HPDE6-E6E7 (cell line): Measurements from ENCODE around the gene SYNE1.

Experiments used
- DNase-seq: peaks from one replicate; pipeline ENCODE4 v3.0.0; 2011; ENCODE audit warnings: missing footprints; ENCODE audit errors: extremely low spot score

The SYNE1 gene

DNA sequence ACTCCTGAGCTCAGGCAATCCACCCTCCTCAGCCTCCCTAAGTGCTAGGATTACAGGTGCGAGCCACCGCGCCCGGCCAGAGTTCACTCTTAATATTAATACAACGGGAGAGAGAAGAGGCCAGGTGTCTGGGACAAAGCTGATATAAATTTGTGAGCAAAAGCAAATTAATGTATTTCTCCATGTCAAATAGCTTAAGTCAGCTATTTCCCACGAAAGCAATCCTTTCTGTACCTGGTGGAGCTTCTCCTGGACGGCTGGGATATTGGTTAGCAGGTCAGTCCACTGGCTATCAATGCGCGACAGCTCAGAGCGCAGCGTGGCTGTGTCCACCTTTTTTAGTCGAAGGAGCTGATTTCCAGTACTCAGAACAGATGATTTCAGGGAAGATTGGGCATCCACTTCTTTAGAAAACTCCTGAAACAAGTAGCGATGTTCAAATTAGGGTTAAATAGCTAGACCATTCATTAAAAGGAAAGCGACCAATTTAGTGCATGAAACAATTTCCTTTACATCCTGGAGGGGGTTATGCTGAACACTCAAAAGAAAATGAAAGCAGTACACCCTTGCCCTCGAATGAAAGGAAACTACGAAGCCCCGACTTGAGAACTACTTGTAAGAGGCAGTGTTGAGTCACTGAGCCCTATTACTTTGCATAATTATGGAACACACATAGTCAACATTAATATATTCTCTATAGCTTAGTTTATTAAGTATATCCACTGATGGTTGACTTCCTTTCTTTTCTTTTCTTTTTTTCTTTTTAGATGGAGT is 403.4 kb downstream of the SYNE1 start:
- no peak for DNase-seq

GRCh38 chr6:152232501-152233151 is 404.5 kb downstream of the SYNE1 start:
- DNase-seq = no peak

DNA sequence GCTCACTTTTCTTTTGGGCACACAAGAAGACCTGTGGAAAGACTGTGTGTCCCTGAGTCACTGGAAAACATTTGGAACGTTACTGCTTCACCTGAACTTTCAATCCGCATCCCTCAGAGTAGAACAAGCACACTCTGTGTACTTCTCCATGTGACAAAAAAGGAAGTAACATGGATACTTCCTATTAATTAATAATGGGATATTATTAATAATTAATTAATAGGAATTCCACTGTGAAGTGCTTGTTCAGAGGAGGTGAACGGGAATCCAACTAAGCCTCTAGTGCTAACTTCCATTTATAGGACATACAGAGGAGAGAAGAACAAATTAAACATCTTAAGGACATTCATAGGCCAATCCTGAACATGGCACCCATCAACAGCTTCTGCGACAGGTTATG is 407.8 kb downstream of the SYNE1 start:
- no peak for DNase-seq

DNA sequence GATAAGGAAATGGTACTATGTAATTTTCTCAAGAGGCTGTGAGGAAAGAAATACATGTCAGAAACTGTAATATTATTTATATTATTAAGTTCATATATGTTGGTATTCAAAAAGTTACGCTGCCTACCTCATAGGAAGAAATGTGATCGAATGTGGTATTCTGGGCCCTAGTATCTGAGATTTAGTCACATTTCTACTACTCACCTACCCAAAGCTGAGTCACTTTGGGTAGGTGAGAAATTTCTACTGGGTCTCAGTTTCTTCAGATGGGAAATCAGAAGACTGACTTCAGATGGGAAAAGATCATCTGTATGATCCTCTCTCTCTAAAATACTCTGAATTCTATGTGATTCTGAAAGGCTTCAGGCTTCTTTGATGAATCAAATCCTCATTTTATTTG is 411.0 kb downstream of the SYNE1 start:
- DNase-seq = no peak

- DNase-seq = no peak
Measured at GRCh38 chr6:152225241-152225934, 411.8 kb downstream of the SYNE1 start.

DNA sequence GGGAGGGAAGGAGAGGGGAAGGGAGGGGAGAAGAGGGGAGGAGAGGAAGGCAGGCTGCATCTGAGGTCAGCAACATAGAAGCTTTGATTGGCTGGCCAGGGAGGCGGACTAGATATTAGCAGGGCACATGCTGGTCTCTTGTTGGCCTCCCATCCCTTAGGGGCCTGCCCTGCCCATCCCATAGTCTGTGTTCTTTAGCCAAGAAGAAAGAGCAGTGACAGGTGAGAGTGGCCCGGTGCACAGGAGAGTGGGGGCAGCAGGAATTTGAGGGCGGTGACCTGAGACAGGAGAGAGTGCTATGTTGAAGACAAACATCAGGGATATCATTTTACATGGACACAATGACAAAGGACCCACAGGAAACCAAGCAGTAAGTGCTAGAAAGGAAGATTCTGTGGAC is 413.5 kb downstream of the SYNE1 start:
- DNase-seq = no peak

- no peak for DNase-seq
Measured at GRCh38 chr6:152221806-152222628, 415.1 kb downstream of the SYNE1 start.

DNA sequence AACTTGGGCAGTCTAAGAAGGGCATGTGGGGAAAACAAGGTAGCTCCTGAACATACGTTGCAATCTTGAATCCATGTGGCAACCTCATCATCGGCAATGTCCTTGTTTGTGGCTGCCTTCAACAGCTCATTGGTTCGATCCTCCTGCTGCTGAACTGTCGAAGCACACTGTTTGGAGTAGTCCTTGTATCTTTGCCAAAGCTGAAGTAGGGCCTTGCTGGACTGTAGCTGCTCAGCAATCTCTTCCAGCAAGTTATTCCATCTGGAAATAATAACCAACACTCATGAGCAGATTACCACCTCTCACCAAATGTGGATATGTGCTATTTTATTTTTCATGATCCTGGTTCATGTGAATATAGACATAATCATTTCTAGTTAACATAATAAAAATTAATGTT is 416.4 kb downstream of the SYNE1 start:
- DNase-seq = no peak

DNA sequence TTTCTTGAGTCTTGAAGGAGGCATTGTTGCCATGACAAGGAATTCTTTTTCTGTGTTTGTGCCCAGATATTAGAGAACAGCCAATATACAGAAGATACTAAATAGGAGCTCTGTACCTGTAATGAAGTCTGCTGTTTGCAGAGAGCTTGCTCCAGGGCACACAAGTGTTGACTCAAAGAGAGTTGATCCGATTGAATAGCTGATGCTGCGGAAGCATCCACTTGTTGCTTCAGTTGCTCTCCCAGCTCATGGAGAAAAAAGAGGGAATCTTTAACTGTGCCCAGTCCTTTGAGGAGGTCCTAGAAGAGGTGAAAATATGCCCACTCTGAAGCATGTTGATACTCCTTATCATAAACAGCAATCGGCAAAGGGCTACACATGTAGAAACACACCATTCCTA is 418.3 kb downstream of the SYNE1 start:
- DNase-seq = no peak

DNA sequence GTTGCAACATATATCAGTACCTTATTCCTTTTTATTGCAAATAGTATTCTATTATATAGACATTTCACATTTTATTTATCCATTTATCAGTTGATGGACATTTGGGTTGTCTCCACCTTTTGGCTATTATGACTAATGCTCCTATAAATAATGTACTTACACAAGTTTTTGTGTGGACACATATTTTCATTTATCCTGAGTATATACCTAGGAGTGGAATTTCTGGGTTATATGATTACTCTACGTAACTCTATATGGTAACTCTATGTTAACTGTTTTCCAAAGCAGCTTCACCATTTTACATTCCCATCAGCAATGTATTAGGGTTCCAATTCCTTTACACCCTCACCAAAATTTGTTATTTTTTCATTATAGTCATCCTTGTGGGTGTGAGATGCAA is 424.7 kb downstream of the SYNE1 start:
- no peak for DNase-seq

DNA sequence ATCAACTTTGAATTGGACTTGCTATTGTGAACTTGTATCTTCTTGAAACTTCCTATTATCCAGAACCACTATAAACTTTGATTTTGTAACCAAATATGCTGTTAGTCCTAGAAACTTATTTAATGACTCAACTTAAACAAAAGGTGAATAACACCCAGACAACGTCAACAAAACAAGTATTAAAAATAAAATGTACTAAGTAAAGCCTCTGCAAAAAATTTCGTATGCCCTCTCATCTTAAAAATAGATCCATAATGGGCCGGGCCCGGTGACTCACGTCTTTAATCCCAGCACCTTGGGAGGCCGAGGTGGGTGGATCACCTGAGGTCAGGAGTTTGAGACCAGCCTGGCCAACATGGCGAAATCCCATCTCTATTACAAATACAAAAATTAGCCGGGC is 428.0 kb downstream of the SYNE1 start:
- DNase-seq = no peak

DNA sequence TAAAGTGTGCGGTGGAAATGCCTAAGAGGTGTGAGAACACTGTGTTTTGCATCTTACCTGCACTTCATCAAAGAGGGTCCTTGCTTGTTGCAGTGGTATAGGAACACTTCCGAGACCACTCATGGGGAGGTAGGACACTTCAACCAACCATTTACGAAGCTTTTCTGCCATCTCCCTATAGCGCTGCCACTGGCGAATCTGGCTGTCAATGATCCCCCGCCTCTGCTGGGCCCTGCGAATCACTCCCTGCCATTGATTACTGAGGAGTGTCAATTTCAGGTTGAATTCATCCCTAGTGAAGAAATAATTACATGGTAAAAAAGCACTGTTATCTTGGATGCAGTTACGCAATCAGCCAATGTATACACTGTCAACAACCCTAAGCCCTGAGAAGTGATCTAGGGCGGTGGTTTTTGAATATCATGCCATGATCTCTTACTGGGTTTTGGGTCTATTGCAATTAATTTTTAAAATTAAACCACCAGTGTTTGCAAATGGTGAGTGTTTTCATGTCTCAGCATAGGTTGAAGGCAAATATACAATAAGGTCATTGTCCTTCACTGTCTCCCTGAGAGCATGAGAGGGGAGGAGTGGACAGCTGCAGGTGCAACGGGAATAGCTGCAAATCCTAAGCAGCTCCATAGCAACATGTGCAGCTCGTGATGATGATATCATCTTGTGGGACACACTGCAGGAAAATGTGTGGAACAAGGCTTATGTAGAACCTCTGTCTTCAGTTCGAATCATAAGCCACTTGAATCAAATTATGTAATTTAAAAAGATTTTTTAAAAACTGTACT is 429.0 kb downstream of the SYNE1 start:
- DNase-seq = no peak

- DNase-seq = no peak
Measured at GRCh38 chr6:152206072-152206818, 430.9 kb downstream of the SYNE1 start.

GRCh38 chr6:152204591-152204990 is 432.6 kb downstream of the SYNE1 start:
- DNase-seq = no peak

GRCh38 chr6:152201120-152201519 is 436.0 kb downstream of the SYNE1 start:
- no peak for DNase-seq

DNA sequence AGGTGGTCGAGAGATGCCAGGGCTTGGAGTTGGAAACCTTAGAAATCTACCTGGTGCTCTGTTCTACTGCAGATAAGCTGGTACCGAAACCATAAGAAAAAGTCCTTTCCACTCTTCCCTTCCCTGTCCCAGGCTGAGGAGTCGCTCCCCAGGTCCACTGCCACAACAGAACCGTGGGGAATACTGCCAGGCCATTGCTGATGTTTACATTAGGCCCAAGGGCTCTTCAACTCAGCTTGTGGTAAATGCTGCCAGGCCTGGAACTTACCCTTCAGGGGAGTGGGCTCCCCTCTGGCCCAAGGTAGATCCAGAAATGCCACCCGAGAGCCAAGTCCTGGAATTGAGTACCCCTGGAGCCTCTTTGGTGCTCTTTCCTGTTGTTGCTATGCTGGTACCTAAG is 441.3 kb downstream of the SYNE1 start:
- DNase-seq = no peak

DNA sequence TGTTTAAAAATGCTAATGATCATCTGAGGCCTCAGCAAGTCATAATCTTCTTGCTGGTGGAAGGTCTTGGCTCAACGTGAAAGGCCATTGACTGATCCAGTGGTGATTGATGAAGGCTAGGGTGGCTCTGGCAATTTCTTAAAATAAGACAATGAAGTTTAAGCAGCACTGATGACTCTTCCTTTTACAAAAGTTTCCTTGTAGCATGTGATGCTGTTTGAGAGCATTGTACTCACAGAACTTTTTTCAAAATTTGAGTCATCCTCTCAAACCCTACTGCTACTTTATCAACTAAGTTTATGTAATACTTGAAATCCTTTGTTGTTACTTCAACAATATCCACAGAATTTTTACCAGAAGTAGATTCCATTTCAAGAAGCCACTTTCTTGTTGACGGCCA is 447.4 kb downstream of the SYNE1 start:
- no peak for DNase-seq

GRCh38 chr6:152188011-152188410 is 449.2 kb downstream of the SYNE1 start:
- DNase-seq = no peak

DNA sequence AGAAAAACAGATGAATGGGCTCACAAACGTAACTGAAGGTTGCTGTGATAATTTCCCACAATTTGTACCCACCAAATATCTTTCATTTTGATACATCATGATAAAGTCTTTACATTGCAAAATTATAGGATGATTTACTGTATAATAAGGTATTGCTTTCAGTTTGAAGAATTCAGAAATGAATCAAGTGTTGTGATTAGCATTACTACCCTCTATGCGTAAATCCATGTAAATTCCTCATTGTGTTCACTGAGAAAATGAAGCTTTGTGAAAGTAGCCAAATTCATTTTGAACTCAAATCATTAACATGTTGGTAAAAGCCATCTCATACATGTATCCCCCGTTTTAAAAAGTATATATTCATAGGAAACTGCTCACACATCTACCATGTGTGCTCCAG is 450.3 kb downstream of the SYNE1 start:
- DNase-seq = no peak

GRCh38 chr6:152184917-152185574 is 452.1 kb downstream of the SYNE1 start:
- DNase-seq = no peak
